ENCODE results near the gene VTN.

The VTN gene

DNA sequence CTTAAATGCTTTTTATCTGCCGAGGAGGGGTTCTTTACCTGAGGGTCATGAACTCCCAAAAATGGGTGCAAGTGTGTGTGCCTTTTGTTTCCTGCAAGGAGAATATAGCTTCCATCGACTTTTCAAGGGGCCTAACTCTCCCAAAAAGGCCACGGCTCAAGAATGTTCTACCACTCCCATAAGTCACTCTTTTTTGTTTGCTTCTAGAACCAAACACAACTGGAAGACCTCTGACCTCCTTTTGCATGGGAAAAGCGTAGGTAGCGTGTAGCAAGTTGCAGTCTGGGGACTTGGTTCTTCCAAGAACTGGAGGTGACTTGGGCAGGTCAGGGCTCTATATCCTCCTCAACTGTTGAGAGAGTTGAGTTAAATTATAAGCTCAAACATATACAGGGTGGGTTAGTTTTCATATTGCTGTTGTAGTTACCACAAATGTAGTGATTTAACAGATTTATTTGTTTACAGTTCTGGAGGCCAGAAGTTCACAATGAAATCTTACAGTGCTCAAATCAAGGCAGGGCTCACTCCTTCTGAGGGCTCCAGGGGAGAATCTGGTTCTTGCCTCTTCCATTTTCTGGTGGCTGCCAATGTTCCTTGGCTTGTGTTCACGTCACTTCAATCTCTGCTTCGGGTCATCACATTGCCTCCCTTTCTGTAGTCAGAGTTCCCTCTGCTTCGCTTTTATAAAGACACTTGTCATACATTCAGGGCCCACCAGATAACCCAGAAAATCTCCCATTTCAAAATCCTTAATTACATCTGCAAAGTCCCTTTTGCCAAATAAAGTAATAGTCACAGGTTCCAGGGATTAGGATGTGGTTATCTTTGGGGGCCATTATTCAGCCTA, 49.7 kb downstream of the VTN start:
- TF ChIP-seq, protein P1, sequence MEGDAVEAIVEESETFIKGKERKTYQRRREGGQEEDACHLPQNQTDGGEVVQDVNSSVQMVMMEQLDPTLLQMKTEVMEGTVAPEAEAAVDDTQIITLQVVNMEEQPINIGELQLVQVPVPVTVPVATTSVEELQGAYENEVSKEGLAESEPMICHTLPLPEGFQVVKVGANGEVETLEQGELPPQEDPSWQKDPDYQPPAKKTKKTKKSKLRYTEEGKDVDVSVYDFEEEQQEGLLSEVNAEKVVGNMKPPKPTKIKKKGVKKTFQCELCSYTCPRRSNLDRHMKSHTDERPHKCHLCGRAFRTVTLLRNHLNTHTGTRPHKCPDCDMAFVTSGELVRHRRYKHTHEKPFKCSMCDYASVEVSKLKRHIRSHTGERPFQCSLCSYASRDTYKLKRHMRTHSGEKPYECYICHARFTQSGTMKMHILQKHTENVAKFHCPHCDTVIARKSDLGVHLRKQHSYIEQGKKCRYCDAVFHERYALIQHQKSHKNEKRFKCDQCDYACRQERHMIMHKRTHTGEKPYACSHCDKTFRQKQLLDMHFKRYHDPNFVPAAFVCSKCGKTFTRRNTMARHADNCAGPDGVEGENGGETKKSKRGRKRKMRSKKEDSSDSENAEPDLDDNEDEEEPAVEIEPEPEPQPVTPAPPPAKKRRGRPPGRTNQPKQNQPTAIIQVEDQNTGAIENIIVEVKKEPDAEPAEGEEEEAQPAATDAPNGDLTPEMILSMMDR (IDR thresholded peaks at IDR 0.05; ENCODE audit: low read depth, low read length, missing control alignments) = no peak
- in situ Hi-C loops (cut with HindIII; ENCODE audit: low sequenced_read_pairs) = no loop called here
- DNase-seq (ENCODE audit: low read depth) = no peak
- peak overlapping the region; percentile 55 for H3K4me3 ChIP-seq (ENCODE audit: low read depth, low read length)

- peak overlapping the region; percentile 55 for H3K4me3 ChIP-seq (ENCODE audit: low read depth, low read length)
- TF ChIP-seq, protein P1 (IDR thresholded peaks at IDR 0.05; ENCODE audit: low read depth, low read length, missing control alignments) = no peak
- no peak for DNase-seq (ENCODE audit: low read depth)
- in situ Hi-C loops (cut with HindIII; ENCODE audit: low sequenced_read_pairs) = no loop called here
Observed at GRCh38 chr17:28319598-28319935, 50.5 kb downstream of the VTN start.

- TF ChIP-seq, protein P1 (IDR thresholded peaks at IDR 0.05; ENCODE audit: low read depth, low read length, missing control alignments) = peak; percentile 33
- peak; percentile 95 for DNase-seq (ENCODE audit: low read depth)
- in situ Hi-C loops (cut with HindIII; ENCODE audit: low sequenced_read_pairs) = no loop called here
- H3K4me3 ChIP-seq (ENCODE audit: low read depth, low read length) = peak within 1 kb of the TSS; percentile 55
Observed at GRCh38 chr17:28318759-28319597, 51.1 kb downstream of the VTN start, which contains the start of gene TMEM97. Gene TMEM97, plus strand, starts transcription at chr17:28319200. Its CDS starts 40 bp downstream, at chr17:28319240.

GRCh38 chr17:28317966-28318758, 51.9 kb downstream of the VTN start:
- TF ChIP-seq, protein P1 (IDR thresholded peaks at IDR 0.05; ENCODE audit: low read depth, low read length, missing control alignments) = no peak
- in situ Hi-C loops (cut with HindIII; ENCODE audit: low sequenced_read_pairs) = no loop called here
- peak overlapping the region; percentile 55 for H3K4me3 ChIP-seq (ENCODE audit: low read depth, low read length)
- no peak for DNase-seq (ENCODE audit: low read depth)
